GM12878 (cell line): Measurements from ENCODE around the gene SPG7. TPM values are rescaled to one million over a fixed set of nuclear protein-coding genes. Genes with fewer than 3 reads are reported as not detected.

Source experiments
- ATAC-seq: fragments of 200-7000 bp; cut with Tn5 transposase; 3 replicates; pipeline ENCODE4 v1.9.1; 2020; ENCODE audit warnings: mild to moderate bottlenecking, moderate library complexity
- BruUV-seq: library from RNA; stranded (reverse); fragments of 400-500 nt; replicated peaks from 2 replicates; lab custom pipeline; 2021; lab: Mats Ljungman, UMichigan
- CTCF ChIA-PET: fragments of 300-600 bp; sonication (Branson Sonifier 250); formaldehyde crosslinking; extraction: SDS; loops from one replicate; lab custom pipeline; 2021; ENCODE audit warnings: inconsistent platforms; lab: Yijun Ruan, JAX
- POLR2A ChIA-PET: fragments of 350-600 bp; formaldehyde crosslinking; extraction: SDS; loops from one replicate; lab custom pipeline; 2021; ENCODE audit warnings: inconsistent platforms; lab: Charles Lee
- RAD21 ChIA-PET: fragments of 300-600 bp; sonication (Branson Sonifier 250); formaldehyde crosslinking; loops from one replicate; lab custom pipeline; 2023; ENCODE audit warnings: antibody characterized with exemption; ENCODE audit not compliant: unreplicated experiment; lab: Charles Lee
- SMC1A ChIA-PET: fragments of 300-600 bp; sonication (Branson Sonifier 250); formaldehyde crosslinking; loops from one replicate; lab custom pipeline; 2023; ENCODE audit not compliant: unreplicated experiment, uncharacterized antibody; lab: Charles Lee
- DNase-seq: peaks from one replicate; pipeline ENCODE4 v3.0.0-alpha.2; 2011; ENCODE audit warnings: low read depth, low spot score
- FAIRE-seq: peaks from 3 replicates; lab custom pipeline; 2011; peaks lifted over from hg19 to GRCh38; lab: Jason Lieb, UNC
- H2AFZ ChIP-seq: 2 replicates; pipeline ENCODE4 v1.6.0; 2011; ENCODE audit warnings: low read depth, low read length, control low read depth; ENCODE audit not compliant: control insufficient read depth
- H3K27ac ChIP-seq: 2 replicates; pipeline ENCODE4 v1.5.1; 2011; ENCODE audit warnings: control low read depth; ENCODE audit not compliant: control insufficient read depth, insufficient read depth
- H3K27me3 ChIP-seq, 2 experiments: replicated peaks in 1 of 2; 2 replicates each; pipeline versions ENCODE4 v1.6.0 to v1.6.1; 2011; ENCODE audit warnings: low read length in 1 of 2; ENCODE audit not compliant: control insufficient read depth in 2 of 2, insufficient read depth in 2 of 2
- H3K36me3 ChIP-seq, 2 experiments: 2 replicates each; pipeline ENCODE4 v1.5.1; 2011; ENCODE audit warnings: low read length in 1 of 2; ENCODE audit not compliant: control insufficient read depth in 2 of 2, insufficient read depth in 2 of 2
- H3K4me1 ChIP-seq: 2 replicates; pipeline ENCODE4 v1.6.1; 2011; ENCODE audit warnings: mild to moderate bottlenecking, low read length, moderate library complexity, mixed read lengths; ENCODE audit not compliant: control insufficient read depth, insufficient read depth
- H3K4me2 ChIP-seq: 2 replicates; pipeline ENCODE4 v1.6.0; 2011; ENCODE audit warnings: control low read depth; ENCODE audit not compliant: control insufficient read depth, insufficient read depth
- H3K4me3 ChIP-seq: fragments of 200-600 bp; sonication (generic); 2 replicates; pipeline ENCODE4 v1.5.1; 2016
- H3K79me2 ChIP-seq: 2 replicates; pipeline ENCODE4 v1.6.0; 2011; ENCODE audit warnings: low read length; ENCODE audit not compliant: control insufficient read depth, insufficient read depth
- H3K9ac ChIP-seq: 2 replicates; pipeline ENCODE4 v1.8.0; 2011; ENCODE audit warnings: low read length, control low read depth, mixed read lengths; ENCODE audit not compliant: control insufficient read depth, insufficient read depth
- H3K9me3 ChIP-seq: replicated peaks from 3 replicates; pipeline ENCODE4 v1.5.1; 2011; ENCODE audit warnings: mild to moderate bottlenecking, low read length; ENCODE audit not compliant: control insufficient read depth, insufficient read depth
- H4K20me1 ChIP-seq: 2 replicates; pipeline ENCODE4 v1.6.0; 2011; ENCODE audit not compliant: control insufficient read depth, insufficient read depth
- BHLHE40 ChIP-seq, 2 experiments: fragments of 450-650 bp in 1 of 2; IDR thresholded peaks; 2 replicates each; pipeline ENCODE4 v1.6.1; 2011 to 2017; ENCODE audit warnings: low read depth in 2 of 2, borderline replicate concordance in 1 of 2, improper control_type of control experiment in 1 of 2, low read length in 1 of 2, mild to moderate bottlenecking in 1 of 2
- CBX3 ChIP-seq: fragments of 200-600 bp; sonication (generic); IDR thresholded peaks from 2 replicates; pipeline ENCODE4 v1.6.1; 2016; ENCODE audit warnings: low read depth, borderline replicate concordance
- HDGF ChIP-seq: fragments of 450-650 bp; IDR thresholded peaks from 2 replicates; pipeline ENCODE4 v1.6.1; 2016; ENCODE audit warnings: antibody characterized with exemption
- MAX ChIP-seq: IDR thresholded peaks from 2 replicates; pipeline ENCODE4 v1.6.1; 2012; ENCODE audit warnings: low read depth, low read length, improper control_type of control experiment
- MEF2B ChIP-seq: fragments of 450-650 bp; IDR thresholded peaks from 2 replicates; pipeline ENCODE4 v1.6.1; 2018; ENCODE audit warnings: mild to moderate bottlenecking, moderate library complexity; ENCODE audit not compliant: partially characterized antibody, poor library complexity, severe bottlenecking
- NKRF ChIP-seq: fragments of 450-650 bp; conservative IDR thresholded peaks from 2 replicates; pipeline ENCODE4 v1.6.1; 2017; ENCODE audit warnings: mild to moderate bottlenecking, moderate library complexity
- NRF1 ChIP-seq: conservative IDR thresholded peaks from 2 replicates; pipeline ENCODE4 v1.6.1; 2011; ENCODE audit warnings: mild to moderate bottlenecking, low read depth, low read length, improper control_type of control experiment
- POLR2A ChIP-seq: IDR thresholded peaks from 2 replicates; pipeline ENCODE4 v1.6.1; 2011; ENCODE audit warnings: low read depth, mild to moderate bottlenecking, low read length
- POLR2AphosphoS5 ChIP-seq: IDR thresholded peaks from 2 replicates; pipeline ENCODE4 v1.6.1; 2011; ENCODE audit warnings: mild to moderate bottlenecking, low read length, inconsistent platforms
- REST ChIP-seq: IDR thresholded peaks from 2 replicates; pipeline ENCODE4 v1.6.1; 2012; ENCODE audit warnings: mild to moderate bottlenecking, low read depth, low read length
- SPI1 ChIP-seq: IDR thresholded peaks from 2 replicates; pipeline ENCODE4 v1.6.1; 2011; ENCODE audit warnings: low read depth, mild to moderate bottlenecking, low read length, moderate library complexity, borderline replicate concordance; ENCODE audit not compliant: insufficient read depth
- ZBTB40 ChIP-seq: fragments of 450-650 bp; IDR thresholded peaks from 2 replicates; pipeline ENCODE4 v1.6.1; 2016; ENCODE audit warnings: mild to moderate bottlenecking, moderate library complexity, borderline replicate concordance
- WGBS: methylation state at CpG from one replicate; pipeline ENCODE4 v1.1.6; 2016; ENCODE audit warnings: low lambda C conversion rate; ENCODE audit not compliant: insufficient replicate concordance, insufficient coverage; ENCODE audit errors: missing lambda C conversion rate; 5-methylcytosine and 5-hydroxymethylcytosine counted together
- in situ Hi-C: fragments of 300-500 bp; cut with MboI; formaldehyde crosslinking; loops from 9 replicates; pipeline ENCODE4 v1.14.3; 2018; ENCODE audit warnings: mixed read lengths
- intact Hi-C: fragments of 100-400 bp; cut with micrococcal nuclease; formaldehyde crosslinking; loops from one replicate; pipeline ENCODE4 v1.14.2; 2022; ENCODE audit not compliant: unreplicated experiment
- polyA plus RNA-seq, 11 experiments: library from polyadenylated mRNA; depleted of rRNA in 4 of 11; unstranded in 6 of 11; stranded (reverse) in 5 of 11; fragments of >200 nt; fragmentation: Nextera tagmentation in 4 of 11; fragmentation: Illumina TruSeq in 1 of 11; extraction: Ambion mirVana in 4 of 11; extraction: Trizol in 1 of 11; gene quantifications; 1 replicate in 1 of 11; 2 replicates in 10 of 11; pipeline versions ENCODE4 v1.2.1 to v1.2.3, GENCODE V29; 2011 to 2016; ENCODE audit warnings: inconsistent platforms in 2 of 11, missing spikeins in 2 of 11, low read depth in 1 of 11
- total RNA-seq, 4 experiments: library from RNA; depleted of rRNA in 3 of 4; stranded (reverse); fragments of >200 nt in 3 of 4; fragmentation: Illumina TruSeq in 1 of 4; extraction: Trizol in 1 of 4; gene quantifications; 2 replicates each; pipeline versions ENCODE4 v1.2.1 to v1.2.3, GENCODE V29; 2013 to 2021

Gene SPG7
- total and polyA plus RNA-seq, 10 of the 15 experiments (the other 5 are each of a cell fraction or from before 2014, with no cell fraction given) = 5.9 to 75.9 (median 52.5) TPM

- in situ Hi-C loops (no loop called here), intact Hi-C loops (loop anchor here (2.0 to 5.0 kb wide), 2 partner anchors 53 to 75 kb away; partner anchors contain the start of gene SPG7)
- no peaks in the 10 kb centered on the region for H3K9me3 ChIP-seq
- ChIA-PET RAD21 (no interaction called here), POLR2A (interaction anchor here (0.7 to 1.5 kb wide), 2 partner anchors 54 to 138 kb away, joined by 3 to 4 read pairs; no protein-coding TSS in a partner anchor), SMC1A (no interaction called here), CTCF (no interaction called here)
- H2AFZ ChIP-seq = no peak overlapping the region
- FAIRE-seq (peak; percentile 18), ATAC-seq (peak; percentile 1; the same call in 2 of the 3 replicates), DNase-seq (no peak)
- H3K4me1 ChIP-seq = peaks cover 25% of the 10 kb centered on the region
- H3K36me3 ChIP-seq = peaks cover 22 to 25% of the 10 kb centered on the region in 2 experiments
- peaks cover 29% of the 10 kb centered on the region for H4K20me1 ChIP-seq
- H3K4me3 ChIP-seq = peak overlapping the region; percentile 89
- peak overlapping the region; percentile 81 for H3K27ac ChIP-seq
- no TSS peak for BruUV-seq
- H3K9ac ChIP-seq = peak overlapping the region; percentile 83
- H3K27me3 ChIP-seq = no peaks in the 10 kb centered on the region
- peaks cover 37% of the 10 kb centered on the region for H3K79me2 ChIP-seq
- peak overlapping the region; percentile 89 for H3K4me2 ChIP-seq
- 4% methylated on average over 23 of the region's 23 CpGs for WGBS
- TF ChIP-seq MEF2B = peak; percentile 37
- no peak for TF ChIP-seq REST
- no peak for TF ChIP-seq CBX3
- peak; percentile 6 to 10; a peak in 1 of 4 replicates for TF ChIP-seq BHLHE40 (IDR thresholded peaks at IDR 0.05; ENCODE audit: borderline replicate concordance in 1 of 2, low read depth in 2 of 2, low read length in 1 of 2)
- peak; percentile 51 for TF ChIP-seq POLR2AphosphoS5
- 0 out of 2 replicates have a peak, but pooled peaks have one; percentile 13 for TF ChIP-seq MAX
- TF ChIP-seq ZBTB40 = no peak
- TF ChIP-seq NRF1 = no peak
- TF ChIP-seq NKRF = no peak
- TF ChIP-seq SPI1 = 0 out of 2 replicates have a peak, but pooled peaks have one; percentile 2
- TF ChIP-seq POLR2A = peak; percentile 26; the same call in 1 of the 2 replicates
- TF ChIP-seq HDGF = peak; percentile 42; the same call in 1 of the 2 replicates
Measured at GRCh38 chr16:89561884-89562599, 53.8 kb downstream of the SPG7 start.
